NCI-H2227 (cell line): ENCODE results near the gene EMCN.

Experiments
- DNase-seq: peaks from one replicate; lab custom pipeline; 2025; ENCODE audit not compliant: unreplicated experiment; lab: John Stamatoyannopoulos, UW

The EMCN gene

GRCh38 chr4:100493756-100494155, 24.1 kb downstream of the EMCN start:
- DNase-seq: no peak

GRCh38 chr4:100492129-100492528, 25.7 kb downstream of the EMCN start:
- no peak for DNase-seq

GRCh38 chr4:100489305-100489704, 28.5 kb downstream of the EMCN start:
- DNase-seq: no peak

- DNase-seq: no peak
Observed at GRCh38 chr4:100486496-100486895, 31.3 kb downstream of the EMCN start.

GRCh38 chr4:100483796-100484195, 34.0 kb downstream of the EMCN start:
- DNase-seq: no peak

GRCh38 chr4:100479971-100480370, 37.9 kb downstream of the EMCN start:
- no peak for DNase-seq

- no peak for DNase-seq
Observed at GRCh38 chr4:100469555-100469954, 48.3 kb downstream of the EMCN start.

- no peak for DNase-seq
Observed at GRCh38 chr4:100466501-100466900, 51.3 kb downstream of the EMCN start.

- DNase-seq: no peak
Observed at GRCh38 chr4:100461807-100462605, 55.8 kb downstream of the EMCN start.

- DNase-seq: no peak
Observed at GRCh38 chr4:100450449-100450848, 67.4 kb downstream of the EMCN start.

- DNase-seq: no peak
Observed at GRCh38 chr4:100431416-100431815, 86.4 kb downstream of the EMCN start.

GRCh38 chr4:100430451-100430850, 87.4 kb downstream of the EMCN start:
- DNase-seq: no peak

- DNase-seq: no peak
Observed at GRCh38 chr4:100429616-100430015, 88.2 kb downstream of the EMCN start.

- no peak for DNase-seq
Observed at GRCh38 chr4:100428051-100428450, 89.8 kb downstream of the EMCN start.

GRCh38 chr4:100424376-100424775, 93.4 kb downstream of the EMCN start:
- no peak for DNase-seq

GRCh38 chr4:100422894-100423293, 94.9 kb downstream of the EMCN start:
- no peak for DNase-seq

GRCh38 chr4:100421361-100421978, 96.4 kb downstream of the EMCN start:
- DNase-seq: no peak

GRCh38 chr4:100420571-100420970, 97.3 kb downstream of the EMCN start:
- DNase-seq: no peak

- DNase-seq: no peak
Observed at GRCh38 chr4:100417565-100417964, 100.3 kb downstream of the EMCN start.

- no peak for DNase-seq
Observed at GRCh38 chr4:100414016-100414790, 103.6 kb downstream of the EMCN start.

- DNase-seq: no peak
Observed at GRCh38 chr4:100391863-100392262, 126.0 kb downstream of the EMCN start.

GRCh38 chr4:100391086-100391485, 126.7 kb downstream of the EMCN start:
- DNase-seq: no peak
